Lower leg skin (tissue), 4 donors: ENCODE data around the gene NELFCD. TPM values are rescaled to one million over a fixed set of nuclear protein-coding genes. Genes with fewer than 3 reads are reported as not detected.
A peak's percentile ranks its signal among the peaks of the same experiment; 100 is the strongest.
"Not testable (repeated sequence)": the region's sequence is repeated elsewhere in the genome, so short reads cannot be mapped to it uniquely, and the experiment has no call there.

ENCODE experiments used
- DNase-seq, 2 donors: peaks; one replicate each; pipeline ENCODE4 v3.0.0-alpha.2; 2019; ENCODE audit warnings: low spot score in 2 of 2
- H3K4me3 ChIP-seq: fragments of 200-600 bp; sonication (generic); 2 replicates; pipeline ENCODE4 v1.5.1; 2017; ENCODE audit warnings: mild to moderate bottlenecking, low read depth; ENCODE audit not compliant: poor library complexity, severe bottlenecking
- CTCF ChIP-seq, 3 donors: fragments of 450-650 bp; IDR thresholded peaks; one replicate each; pipeline ENCODE4 v1.5.1; 2016; ENCODE audit warnings: antibody characterized with exemption in 3 of 3, mild to moderate bottlenecking in 3 of 3, moderate library complexity in 2 of 3
- POLR2A ChIP-seq, 2 donors: fragments of 450-650 bp; IDR thresholded peaks; one replicate each; pipeline ENCODE4 v1.6.1; 2016 to 2017; ENCODE audit warnings: antibody characterized with exemption in 2 of 2, mild to moderate bottlenecking in 1 of 2, moderate library complexity in 1 of 2
- WGBS, 2 donors: methylation state at CpG; one replicate each; pipeline ENCODE4 v1.1.5; 2018; 5-methylcytosine and 5-hydroxymethylcytosine counted together
- intact Hi-C: fragments of 100-400 bp; cut with DNase I; formaldehyde crosslinking; loops from one replicate; pipeline ENCODE4 v1.15.0; 2023; ENCODE audit warnings: low total_unique reads
- total RNA-seq, 4 donors: library from RNA; depleted of rRNA; stranded (reverse); fragments of >200 nt; gene quantifications; one replicate each; pipeline ENCODE4 v1.1.0, GENCODE V29; 2016

NELFCD gene
- total RNA-seq, 4 donors from 2014 or later = 36.9 to 53.8 (median 44.6) TPM

- TF ChIP-seq CTCF (IDR thresholded peaks at IDR 0.05) = no peak
- no peak for TF ChIP-seq POLR2A (IDR thresholded peaks at IDR 0.05)
- DNase-seq = no peak
- no peak overlapping the region for H3K4me3 ChIP-seq
- 72 to 80% methylated on average over 3 of the region's 3 CpGs for WGBS, 2 donors
- intact Hi-C loops = no loop called here
These were observed 4.9 kb upstream of the NELFCD start for GRCh38 chr20:58976061-58976730.

- TF ChIP-seq POLR2A (IDR thresholded peaks at IDR 0.05) (no peak), CTCF (IDR thresholded peaks at IDR 0.05) (no peak)
- intact Hi-C loops = no loop called here
- no peak overlapping the region for H3K4me3 ChIP-seq
- 73 to 76% methylated on average over 6 of the region's 6 CpGs for WGBS, 2 donors
- peak in 1 of 2 donors; percentile 65 for DNase-seq
These were observed 2.5 kb upstream of the NELFCD start for GRCh38 chr20:58978351-58979190.

GRCh38 chr20:58981628-58982364 is 740 bp downstream of the NELFCD start:
- TF ChIP-seq POLR2A (IDR thresholded peaks at IDR 0.05) = no peak
- no peak for TF ChIP-seq CTCF (IDR thresholded peaks at IDR 0.05)
- intact Hi-C loops = loop anchor here (5.0 kb wide), 1 partner anchor 89 kb away; no protein-coding TSS in a partner anchor
- peak in 1 of 2 donors; percentile 76 for DNase-seq
- 18 to 23% methylated on average over 27 to 29 of the region's 29 CpGs for WGBS, 2 donors
- peak overlapping the region; percentile 74 for H3K4me3 ChIP-seq

GRCh38 chr20:58982406-58983114 is 1.5 kb downstream of the NELFCD start:
- 79 to 86% methylated on average over 12 of the region's 12 CpGs for WGBS, 2 donors
- DNase-seq = peak in 1 of 2 donors; percentile 77
- H3K4me3 ChIP-seq = no peak overlapping the region
- TF ChIP-seq POLR2A (IDR thresholded peaks at IDR 0.05) = no peak
- TF ChIP-seq CTCF (IDR thresholded peaks at IDR 0.05) = no peak
- intact Hi-C loops = loop anchor here (5.0 kb wide), 1 partner anchor 90 kb away; no protein-coding TSS in a partner anchor

- H3K4me3 ChIP-seq = not testable (repeated sequence)
- peak in 1 of 2 donors; percentile 49 for DNase-seq
- intact Hi-C loops = loop anchor here (5.0 kb wide), 1 partner anchor 91 kb away; no protein-coding TSS in a partner anchor
- WGBS, 2 donors = 93 to 97% methylated on average over 12 of the region's 12 CpGs
These were observed 2.0 kb downstream of the NELFCD start for GRCh38 chr20:58983115-58983468.
